Measurements from ENCODE around the gene ITGA11.

GRCh38 chr15:68345481-68345880 is 86.5 kb downstream of the ITGA11 start:
- no peak for TF ChIP-seq ZFP3 (CRISPR knock-in tag; IDR thresholded peaks at IDR 0.05)
- no peak for TF ChIP-seq PPARA (CRISPR knock-in tag; IDR thresholded peaks at IDR 0.05; ENCODE audit: borderline replicate concordance)
- TF ChIP-seq ARNTL (CRISPR knock-in tag; IDR thresholded peaks at IDR 0.05; ENCODE audit: borderline replicate concordance, low read depth): no peak
- TF ChIP-seq ZFP30 (CRISPR knock-in tag; IDR thresholded peaks at IDR 0.05): no peak
- TF ChIP-seq TOX (CRISPR knock-in tag; IDR thresholded peaks at IDR 0.05; ENCODE audit: borderline replicate concordance): no peak
- TF ChIP-seq ZNF565 (CRISPR knock-in tag; conservative IDR thresholded peaks at IDR 0.05; ENCODE audit: low read depth): no peak
- no peak for TF ChIP-seq ISL1 (CRISPR knock-in tag; IDR thresholded peaks at IDR 0.05)
- no peak for TF ChIP-seq CSRNP3 (CRISPR knock-in tag; IDR thresholded peaks at IDR 0.05)
- TF ChIP-seq TSHZ2 (CRISPR knock-in tag; IDR thresholded peaks at IDR 0.05): no peak

Data from SK-N-SH treated with all-trans-retinoic acid at 6 μM for 48 hours (cell line).